Endothelial cell of umbilical vein (primary cell): ENCODE data around the gene CSGALNACT2. TPM values are rescaled to one million over a fixed set of nuclear protein-coding genes. Genes with fewer than 3 reads are reported as not detected.

Experiments
- BruUV-seq: library from RNA; stranded (reverse); fragments of 400-500 nt; replicated peaks from 2 replicates; lab custom pipeline; 2021; lab: Mats Ljungman, UMichigan
- CTCF ChIA-PET: fragments of 300-600, 350-600 bp; sonication (Branson Sonifier 250); formaldehyde crosslinking; loops from one replicate; lab custom pipeline; 2021; ENCODE audit warnings: antibody characterized with exemption, inconsistent platforms; lab: Charles Lee
- POLR2A ChIA-PET: fragments of 300-600, 350-600 bp; sonication (Branson Sonifier 250); formaldehyde crosslinking; loops from one replicate; lab custom pipeline; 2021; ENCODE audit warnings: antibody characterized with exemption, inconsistent platforms; lab: Charles Lee
- DNase-seq: peaks from one replicate; pipeline ENCODE4 v3.0.0-alpha.2; 2011; ENCODE audit warnings: low read depth, low spot score
- FAIRE-seq: peaks from 2 replicates; lab custom pipeline; 2011; peaks lifted over from hg19 to GRCh38; lab: Jason Lieb, UNC
- H2AFZ ChIP-seq: 2 replicates; pipeline ENCODE4 v1.6.0; 2012; ENCODE audit warnings: low read depth, low read length, control low read depth, inconsistent platforms
- H3K27ac ChIP-seq: 2 replicates; pipeline ENCODE4 v1.5.1; 2011; ENCODE audit warnings: low read depth, mild to moderate bottlenecking, control low read depth, low read length, moderate library complexity; ENCODE audit not compliant: insufficient read depth
- H3K27me3 ChIP-seq, 2 experiments: 2 replicates each; pipeline versions ENCODE4 v1.6.0 to v1.6.1; 2011; ENCODE audit warnings: low read length in 2 of 2, mixed read lengths in 1 of 2; ENCODE audit not compliant: control insufficient read depth in 2 of 2, insufficient read depth in 2 of 2
- H3K36me3 ChIP-seq, 2 experiments: 2 replicates in 1 of 2; 3 replicates in 1 of 2; pipeline ENCODE4 v1.5.1; 2011; ENCODE audit warnings: low read length in 2 of 2, mild to moderate bottlenecking in 1 of 2, moderate library complexity in 1 of 2; ENCODE audit not compliant: control insufficient read depth in 2 of 2, insufficient read depth in 2 of 2; ENCODE audit errors: extremely low read depth in 1 of 2
- H3K4me1 ChIP-seq: 3 replicates; pipeline ENCODE4 v1.5.1; 2011; ENCODE audit warnings: mild to moderate bottlenecking, low read length; ENCODE audit not compliant: control insufficient read depth, insufficient read depth; ENCODE audit errors: extremely low read depth
- H3K4me2 ChIP-seq: 2 replicates; pipeline ENCODE4 v1.6.1; 2011; ENCODE audit warnings: low read length, control low read depth, mixed read lengths; ENCODE audit not compliant: insufficient read depth
- H3K4me3 ChIP-seq, 3 experiments: fragments of 200-600 bp in 1 of 3; sonication (generic), shearing (Covaris generic) in 1 of 3; replicated peaks in 1 of 3; 2 replicates each; pipeline ENCODE4 v1.5.1; 2011 to 2016; ENCODE audit warnings: control low read depth in 3 of 3, low read length in 3 of 3, mild to moderate bottlenecking in 2 of 3, inconsistent platforms in 1 of 3, low read depth in 1 of 3, moderate library complexity in 1 of 3; ENCODE audit not compliant: insufficient read depth in 1 of 3
- H3K79me2 ChIP-seq: 2 replicates; pipeline ENCODE4 v1.6.0; 2012; ENCODE audit warnings: low read length, inconsistent platforms; ENCODE audit not compliant: control insufficient read depth, insufficient read depth
- H3K9ac ChIP-seq: replicated peaks from 2 replicates; pipeline ENCODE3; 2011; ENCODE audit warnings: low read length, control low read depth; ENCODE audit not compliant: insufficient read depth; ENCODE audit errors: extremely low read depth
- H3K9me1 ChIP-seq: replicated peaks from 3 replicates; pipeline ENCODE4 v1.6.0; 2011; ENCODE audit warnings: mild to moderate bottlenecking, low read length; ENCODE audit not compliant: control insufficient read depth, insufficient read depth; ENCODE audit errors: extremely low read depth
- H3K9me3 ChIP-seq: replicated peaks from 2 replicates; pipeline ENCODE4 v1.5.1; 2012; ENCODE audit warnings: low read length, inconsistent platforms; ENCODE audit not compliant: control insufficient read depth, insufficient read depth
- H4K20me1 ChIP-seq: replicated peaks from 2 replicates; pipeline ENCODE3; 2011; ENCODE audit warnings: mild to moderate bottlenecking, low read length; ENCODE audit not compliant: control insufficient read depth, insufficient read depth; ENCODE audit errors: extremely low read depth
- CTCF ChIP-seq, 2 donors: IDR thresholded peaks; 1 replicate in 1 of 2; 2 replicates in 1 of 2; pipeline ENCODE4 v1.5.1; 2011; ENCODE audit warnings: low read length in 2 of 2, mild to moderate bottlenecking in 2 of 2, moderate library complexity in 2 of 2, control low read depth in 1 of 2, inconsistent platforms in 1 of 2, low read depth in 1 of 2; ENCODE audit not compliant: insufficient read depth in 1 of 2; ENCODE audit errors: extremely low read depth in 1 of 2
- EZH2 ChIP-seq: IDR thresholded peaks from 2 replicates; pipeline ENCODE4 v1.6.1; 2012; ENCODE audit warnings: borderline replicate concordance, low read depth, mild to moderate bottlenecking, moderate library complexity, low read length, inconsistent platforms; ENCODE audit not compliant: severe bottlenecking
- JUN ChIP-seq: IDR thresholded peaks from 2 replicates; pipeline ENCODE4 v1.6.1; 2011; ENCODE audit warnings: borderline replicate concordance, low read depth; ENCODE audit not compliant: insufficient read length, insufficient read depth
- MAX ChIP-seq: IDR thresholded peaks from 2 replicates; pipeline ENCODE4 v1.6.1; 2011; ENCODE audit not compliant: insufficient read depth, insufficient read length
- MYC ChIP-seq: IDR thresholded peaks from one replicate; pipeline ENCODE4 v1.6.1; 2011; ENCODE audit warnings: mild to moderate bottlenecking, low read depth, low read length
- POLR2A ChIP-seq: IDR thresholded peaks from 2 replicates; pipeline ENCODE4 v1.6.1; 2012; ENCODE audit warnings: low read depth, mild to moderate bottlenecking, control low read depth, low read length
- dilution Hi-C: fragments of 300-500 bp; cut with MboI; formaldehyde crosslinking; loops from one replicate; pipeline ENCODE4 v1.15.0; 2019; ENCODE audit warnings: low sequenced_read_pairs; ENCODE audit not compliant: extremely low pct_ligation_motif_present
- intact Hi-C: fragments of 100-400 bp; cut with micrococcal nuclease; formaldehyde crosslinking; loops from one replicate; pipeline ENCODE4 v1.10.0; 2022
- polyA plus RNA-seq, 4 experiments: library from polyadenylated mRNA; depleted of rRNA in 3 of 4; stranded (reverse) in 3 of 4; unstranded in 1 of 4; fragments of >200 nt; gene quantifications; 2 replicates each; pipeline versions ENCODE4 v1.2.1 to v1.2.3, GENCODE V29; 2011 to 2012; ENCODE audit warnings: missing spikeins in 1 of 4
- total RNA-seq: library from RNA; stranded (reverse); gene quantifications from 2 replicates; pipeline ENCODE4 v1.2.3, GENCODE V29; 2021

Gene CSGALNACT2
- total and polyA plus RNA-seq, 2 donors (not counting 3 experiments of a cell fraction or from before 2014, with no cell fraction given), result 9.7 to 17.7 TPM

GRCh38 chr10:43223056-43223455 is 84.8 kb downstream of the CSGALNACT2 start:
- POLR2A ChIA-PET, result no interaction called here
- Histone ChIP-seq H2AFZ (no peak overlapping the region), H3K4me3 (no peak overlapping the region), H3K27ac (no peak overlapping the region), H3K9me1 (no peaks in the 10 kb centered on the region), H3K79me2 (no peaks in the 10 kb centered on the region), H3K36me3 (no peaks in the 10 kb centered on the region), H3K27me3 (peaks cover 3 to 6% of the 10 kb centered on the region in 2 experiments), H3K9ac (no peak overlapping the region), H3K9me3 (no peaks in the 10 kb centered on the region), H3K4me1 (no peaks in the 10 kb centered on the region), H4K20me1 (no peaks in the 10 kb centered on the region), H3K4me2 (no peak overlapping the region)
- no peak for FAIRE-seq
- no TSS peak for BruUV-seq
- intact Hi-C loops (no loop called here), dilution Hi-C loops (no loop called here)
- DNase-seq, result no peak
- CTCF ChIA-PET, result interaction anchor here (0.6 to 5.1 kb wide), 5 partner anchors 10 to 125 kb away, joined by 3 to 30 read pairs (median 4); no protein-coding TSS in a partner anchor
- no peak for TF ChIP-seq MAX
- no peak for TF ChIP-seq POLR2A
- TF ChIP-seq JUN, result no peak
- TF ChIP-seq EZH2, result no peak
- no peak for TF ChIP-seq CTCF (IDR thresholded peaks at IDR 0.05; ENCODE audit: extremely low read depth in 1 of 2, insufficient read depth in 1 of 2, low read depth in 1 of 2, low read length in 2 of 2)
- no peak for TF ChIP-seq MYC
